HG03469 (cell line): ENCODE measurements around the gene WDSUB1.

Experiments used
- ATAC-seq: cut with Tn5 transposase; IDR thresholded peaks from one replicate; pipeline ENCODE4 v1.9.1; 2021; ENCODE audit warnings: mild to moderate bottlenecking, moderate library complexity, moderate number of reproducible peaks; ENCODE audit not compliant: unreplicated experiment

The WDSUB1 gene

GRCh38 chr2:159266554-159266953, 19.9 kb downstream of the WDSUB1 start:
- ATAC-seq: no peak

GRCh38 chr2:159265171-159265576, 21.3 kb downstream of the WDSUB1 start:
- no peak for ATAC-seq

GRCh38 chr2:159262904-159263303, 23.6 kb downstream of the WDSUB1 start:
- no peak for ATAC-seq

GRCh38 chr2:159262226-159262625, 24.3 kb downstream of the WDSUB1 start:
- ATAC-seq: no peak

GRCh38 chr2:159256159-159256558, 30.3 kb downstream of the WDSUB1 start:
- no peak for ATAC-seq

GRCh38 chr2:159252905-159253304, 33.6 kb downstream of the WDSUB1 start:
- ATAC-seq: no peak

- ATAC-seq: no peak
These were observed 35.0 kb downstream of the WDSUB1 start for GRCh38 chr2:159251296-159252173.

- no peak for ATAC-seq
These were observed 36.4 kb downstream of the WDSUB1 start for GRCh38 chr2:159249990-159250715.

GRCh38 chr2:159246325-159246988, 40.0 kb downstream of the WDSUB1 start:
- ATAC-seq: no peak

- ATAC-seq: no peak
These were observed 43.0 kb downstream of the WDSUB1 start for GRCh38 chr2:159243529-159243928.

GRCh38 chr2:159234868-159235267, 51.6 kb downstream of the WDSUB1 start:
- no peak for ATAC-seq

- ATAC-seq: no peak
These were observed 53.9 kb downstream of the WDSUB1 start for GRCh38 chr2:159232456-159233170.

GRCh38 chr2:159230145-159230877, 56.2 kb downstream of the WDSUB1 start:
- no peak for ATAC-seq

- ATAC-seq: no peak
These were observed 56.9 kb downstream of the WDSUB1 start for GRCh38 chr2:159229476-159230144.

GRCh38 chr2:159228081-159228581, 58.4 kb downstream of the WDSUB1 start:
- ATAC-seq: no peak

- ATAC-seq: no peak
These were observed 59.0 kb downstream of the WDSUB1 start for GRCh38 chr2:159227467-159227866.

GRCh38 chr2:159226608-159227385, 59.7 kb downstream of the WDSUB1 start:
- ATAC-seq: no peak

- no peak for ATAC-seq
These were observed 60.4 kb downstream of the WDSUB1 start for GRCh38 chr2:159226059-159226461.
